AG09309 (cell line): ENCODE measurements around the gene SNORC.

ENCODE experiments used
- DNase-seq: peaks from one replicate; pipeline ENCODE4 v3.0.0-alpha.2; 2010; ENCODE audit warnings: low read depth
- H3K4me3 ChIP-seq: 2 replicates; pipeline ENCODE4 v1.5.1; 2011; ENCODE audit warnings: mild to moderate bottlenecking, low read depth, low read length, moderate library complexity; ENCODE audit not compliant: control insufficient read depth
- CTCF ChIP-seq: IDR thresholded peaks from 2 replicates; pipeline ENCODE4 v1.5.1; 2011; ENCODE audit warnings: mild to moderate bottlenecking, low read depth, low read length, inconsistent platforms; ENCODE audit not compliant: insufficient read depth, control insufficient read depth; ENCODE audit errors: missing control alignments

SNORC gene

GRCh38 chr2:232865165-232865564, 4.9 kb upstream of the SNORC start:
- no peak for DNase-seq
- TF ChIP-seq CTCF = no peak
- no peak overlapping the region for H3K4me3 ChIP-seq

GRCh38 chr2:232866104-232866503, 4.0 kb upstream of the SNORC start:
- no peak for DNase-seq
- TF ChIP-seq CTCF = no peak
- no peak overlapping the region for H3K4me3 ChIP-seq

- H3K4me3 ChIP-seq = no peak overlapping the region
- TF ChIP-seq CTCF = no peak
- DNase-seq = no peak
Measured at GRCh38 chr2:232869138-232870017, 686 bp upstream of the SNORC start.

GRCh38 chr2:232870766-232871371, 805 bp downstream of the SNORC start:
- no peak for TF ChIP-seq CTCF
- no peak overlapping the region for H3K4me3 ChIP-seq
- no peak for DNase-seq

- no peak for TF ChIP-seq CTCF
- H3K4me3 ChIP-seq = no peak overlapping the region
- DNase-seq = no peak
Measured at GRCh38 chr2:232871418-232871834, 1.4 kb downstream of the SNORC start.

GRCh38 chr2:232871835-232872736, 2.0 kb downstream of the SNORC start:
- no peak for DNase-seq
- H3K4me3 ChIP-seq = no peak overlapping the region
- no peak for TF ChIP-seq CTCF
